Measurements from ENCODE around the gene SETBP1. TPM values are rescaled to one million over a fixed set of nuclear protein-coding genes. Genes with fewer than 3 reads are reported as not detected.

SETBP1 gene
- total and polyA plus RNA-seq, 9 of the 15 experiments (the other 6 are each of a cell fraction or from before 2014, with no cell fraction given): under 0.01 to 0.13 (median 0.04) TPM

DNA sequence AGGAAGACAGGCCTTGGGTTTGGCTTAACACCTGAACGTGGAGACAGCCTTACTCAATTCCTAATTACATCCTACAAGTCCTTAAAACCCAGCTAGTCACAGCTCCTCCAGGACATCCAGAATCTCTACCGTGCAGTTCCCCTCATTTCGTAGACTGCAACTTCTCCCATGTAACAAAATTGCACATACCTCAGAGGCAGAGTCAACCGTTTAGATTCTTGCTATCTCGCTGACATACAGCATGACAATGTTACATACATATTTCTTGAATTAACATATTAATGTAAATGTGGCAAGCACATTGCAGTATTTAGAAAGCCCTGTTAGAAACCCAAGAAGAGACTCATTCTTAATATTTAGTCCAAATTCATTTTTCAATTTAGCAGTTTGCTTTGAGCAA lies 358.7 kb downstream of the SETBP1 start:
- H4K20me1 ChIP-seq (replicated peaks; ENCODE audit: control insufficient read depth, insufficient read depth, low read length): no peaks in the 10 kb centered on the region
- no TSS peak for BruUV-seq (replicated peaks)
- no peak overlapping the region for H3K27ac ChIP-seq (ENCODE audit: extremely low read depth, low read depth, low read length)
- ChIA-PET POLR2A (no interaction called here), CTCF (ENCODE audit: low intra/inter-chr PET ratio) (no interaction called here)
- H3K27me3 ChIP-seq (ENCODE audit: control insufficient read depth in 2 of 2, insufficient read depth in 2 of 2, low read length in 2 of 2): peaks cover 0 to 5% of the 10 kb centered on the region in 2 experiments; a peak in 1 of 5 replicates
- no peak for ATAC-seq
- H3K79me2 ChIP-seq (ENCODE audit: control insufficient read depth, insufficient read depth, low read length): no peaks in the 10 kb centered on the region
- no peak overlapping the region for H3K9ac ChIP-seq (ENCODE audit: insufficient read depth in 1 of 2, low read depth in 2 of 2, low read length in 2 of 2)
- TF ChIP-seq TAF15 (IDR thresholded peaks at IDR 0.05; ENCODE audit: low read depth, low read length) (no peak), PHF21A (IDR thresholded peaks at IDR 0.05; ENCODE audit: borderline replicate concordance, low read depth) (no peak), GATAD2A (IDR thresholded peaks at IDR 0.05) (no peak), ZC3H8 (IDR thresholded peaks at IDR 0.05) (no peak), POU5F1 (IDR thresholded peaks at IDR 0.05; ENCODE audit: borderline replicate concordance, low read depth, low read length, partially characterized antibody) (no peak), ZNF384 (IDR thresholded peaks at IDR 0.05; ENCODE audit: low read depth, low read length) (no peak), MCM3 (IDR thresholded peaks at IDR 0.05) (no peak), ZNF124 (CRISPR knock-in tag; IDR thresholded peaks at IDR 0.05) (no peak), GTF2F1 (IDR thresholded peaks at IDR 0.05; ENCODE audit: low read depth, low read length) (no peak), MEIS2 (IDR thresholded peaks at IDR 0.05; ENCODE audit: partially characterized antibody) (no peak), IRF2 (CRISPR knock-in tag; IDR thresholded peaks at IDR 0.05) (no peak), FIP1L1 (IDR thresholded peaks at IDR 0.05; ENCODE audit: low read depth, low read length, poor library complexity, severe bottlenecking) (no peak), CCAR2 (IDR thresholded peaks at IDR 0.05; ENCODE audit: low read depth, low read length) (no peak), CHD2 (IDR thresholded peaks at IDR 0.05; ENCODE audit: low read depth, low read length) (no peak), ILK (tag; IDR thresholded peaks at IDR 0.05; ENCODE audit: borderline replicate concordance, low read depth) (no peak)
- TF ChIP-seq, protein P1, sequence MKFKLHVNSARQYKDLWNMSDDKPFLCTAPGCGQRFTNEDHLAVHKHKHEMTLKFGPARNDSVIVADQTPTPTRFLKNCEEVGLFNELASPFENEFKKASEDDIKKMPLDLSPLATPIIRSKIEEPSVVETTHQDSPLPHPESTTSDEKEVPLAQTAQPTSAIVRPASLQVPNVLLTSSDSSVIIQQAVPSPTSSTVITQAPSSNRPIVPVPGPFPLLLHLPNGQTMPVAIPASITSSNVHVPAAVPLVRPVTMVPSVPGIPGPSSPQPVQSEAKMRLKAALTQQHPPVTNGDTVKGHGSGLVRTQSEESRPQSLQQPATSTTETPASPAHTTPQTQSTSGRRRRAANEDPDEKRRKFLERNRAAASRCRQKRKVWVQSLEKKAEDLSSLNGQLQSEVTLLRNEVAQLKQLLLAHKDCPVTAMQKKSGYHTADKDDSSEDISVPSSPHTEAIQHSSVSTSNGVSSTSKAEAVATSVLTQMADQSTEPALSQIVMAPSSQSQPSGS (CRISPR knock-in tag; IDR thresholded peaks at IDR 0.05): no peak
- TF ChIP-seq, protein P2, sequence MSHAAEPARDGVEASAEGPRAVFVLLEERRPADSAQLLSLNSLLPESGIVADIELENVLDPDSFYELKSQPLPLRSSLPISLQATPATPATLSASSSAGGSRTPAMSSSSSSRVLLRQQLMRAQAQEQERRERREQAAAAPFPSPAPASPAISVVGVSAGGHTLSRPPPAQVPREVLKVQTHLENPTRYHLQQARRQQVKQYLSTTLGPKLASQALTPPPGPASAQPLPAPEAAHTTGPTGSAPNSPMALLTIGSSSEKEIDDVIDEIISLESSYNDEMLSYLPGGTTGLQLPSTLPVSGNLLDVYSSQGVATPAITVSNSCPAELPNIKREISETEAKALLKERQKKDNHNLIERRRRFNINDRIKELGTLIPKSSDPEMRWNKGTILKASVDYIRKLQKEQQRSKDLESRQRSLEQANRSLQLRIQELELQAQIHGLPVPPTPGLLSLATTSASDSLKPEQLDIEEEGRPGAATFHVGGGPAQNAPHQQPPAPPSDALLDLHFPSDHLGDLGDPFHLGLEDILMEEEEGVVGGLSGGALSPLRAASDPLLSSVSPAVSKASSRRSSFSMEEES (CRISPR knock-in tag; IDR thresholded peaks at IDR 0.05): no peak
- TF ChIP-seq, protein P3, sequence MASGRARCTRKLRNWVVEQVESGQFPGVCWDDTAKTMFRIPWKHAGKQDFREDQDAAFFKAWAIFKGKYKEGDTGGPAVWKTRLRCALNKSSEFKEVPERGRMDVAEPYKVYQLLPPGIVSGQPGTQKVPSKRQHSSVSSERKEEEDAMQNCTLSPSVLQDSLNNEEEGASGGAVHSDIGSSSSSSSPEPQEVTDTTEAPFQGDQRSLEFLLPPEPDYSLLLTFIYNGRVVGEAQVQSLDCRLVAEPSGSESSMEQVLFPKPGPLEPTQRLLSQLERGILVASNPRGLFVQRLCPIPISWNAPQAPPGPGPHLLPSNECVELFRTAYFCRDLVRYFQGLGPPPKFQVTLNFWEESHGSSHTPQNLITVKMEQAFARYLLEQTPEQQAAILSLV (tag; IDR thresholded peaks at IDR 0.05): no peak
- TF ChIP-seq, protein P4, sequence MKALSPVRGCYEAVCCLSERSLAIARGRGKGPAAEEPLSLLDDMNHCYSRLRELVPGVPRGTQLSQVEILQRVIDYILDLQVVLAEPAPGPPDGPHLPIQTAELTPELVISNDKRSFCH (CRISPR knock-in tag; IDR thresholded peaks at IDR 0.05): no peak
- TF ChIP-seq, protein P4 (tag; IDR thresholded peaks at IDR 0.05): no peak
- intact Hi-C loops (cut with micrococcal nuclease) (no loop called here), in situ Hi-C loops (cut with MboI) (no loop called here)
- no peaks in the 10 kb centered on the region for H3K36me3 ChIP-seq (ENCODE audit: control insufficient read depth, insufficient read depth, low read length)
- H3K4me2 ChIP-seq (ENCODE audit: insufficient read depth, low read length): no peak overlapping the region
- no peaks in the 10 kb centered on the region for H3K4me1 ChIP-seq (replicated peaks in 1 of 2; ENCODE audit: control insufficient read depth in 2 of 2, insufficient read depth in 2 of 2, low read length in 2 of 2)
- no peaks in the 10 kb centered on the region for H3K9me1 ChIP-seq (ENCODE audit: control insufficient read depth, insufficient read depth, low read length)
- no peak for FAIRE-seq
- no peak for DNase-seq (ENCODE audit: extremely low read depth in 1 of 4, low spot score in 3 of 4)
- H3K4me3 ChIP-seq: no peak overlapping the region
- H3K9me3 ChIP-seq (replicated peaks; ENCODE audit: control insufficient read depth, insufficient read depth, low read depth, low read length): no peaks in the 10 kb centered on the region
- no peak overlapping the region for H2AFZ ChIP-seq (ENCODE audit: low read depth, low read length)
- WGBS (ENCODE audit: insufficient coverage, low coverage, missing lambda C conversion rate): 0% methylated on average over 4 of the region's 5 CpGs
